NCI-H226 (cell line): ENCODE data around the gene ERAS.
A peak's percentile ranks its signal among the peaks of the same experiment; 100 is the strongest.

ENCODE experiments used
- DNase-seq: peaks from one replicate; pipeline ENCODE4 v3.0.0-alpha.2; 2015

The ERAS gene, protein sequence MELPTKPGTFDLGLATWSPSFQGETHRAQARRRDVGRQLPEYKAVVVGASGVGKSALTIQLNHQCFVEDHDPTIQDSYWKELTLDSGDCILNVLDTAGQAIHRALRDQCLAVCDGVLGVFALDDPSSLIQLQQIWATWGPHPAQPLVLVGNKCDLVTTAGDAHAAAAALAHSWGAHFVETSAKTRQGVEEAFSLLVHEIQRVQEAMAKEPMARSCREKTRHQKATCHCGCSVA

GRCh38 chrX:48826135-48826875, at the start of gene ERAS:
Gene ERAS (plus strand): TSS chrX:48826513. CDS start chrX:48829124, 2,611 bp downstream.
- DNase-seq, result no peak

DNA sequence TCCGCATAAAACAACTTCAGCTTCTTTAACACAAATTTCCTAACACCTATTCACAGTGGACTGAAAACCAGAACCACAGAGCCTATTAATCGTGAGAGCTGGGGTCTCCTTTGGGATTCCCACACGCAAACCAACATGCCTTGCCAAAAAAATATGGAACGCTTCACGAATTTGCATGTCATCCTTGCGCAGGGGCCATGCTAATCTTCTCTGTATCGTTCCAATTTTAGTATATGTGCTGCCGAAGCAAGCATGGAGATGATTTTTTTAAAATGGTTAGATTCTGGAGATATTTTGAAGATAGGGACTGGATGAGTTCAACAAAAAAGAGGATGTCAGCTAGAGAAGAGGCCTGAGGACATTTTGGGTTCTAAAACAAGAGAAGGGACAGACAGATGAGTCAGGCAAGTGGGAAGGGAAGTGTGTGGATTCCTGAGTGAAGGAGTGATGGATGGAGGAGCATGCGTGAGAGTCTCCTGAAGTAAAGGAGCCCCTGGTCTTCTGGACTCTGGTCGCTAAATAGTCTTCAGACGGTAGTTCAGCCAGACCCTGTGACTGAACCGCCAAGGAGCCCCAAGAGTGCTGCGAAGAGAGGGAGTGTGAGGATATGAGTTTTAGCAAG, 49.4 kb upstream of the ERAS start:
- DNase-seq, result peak; percentile 3

DNA sequence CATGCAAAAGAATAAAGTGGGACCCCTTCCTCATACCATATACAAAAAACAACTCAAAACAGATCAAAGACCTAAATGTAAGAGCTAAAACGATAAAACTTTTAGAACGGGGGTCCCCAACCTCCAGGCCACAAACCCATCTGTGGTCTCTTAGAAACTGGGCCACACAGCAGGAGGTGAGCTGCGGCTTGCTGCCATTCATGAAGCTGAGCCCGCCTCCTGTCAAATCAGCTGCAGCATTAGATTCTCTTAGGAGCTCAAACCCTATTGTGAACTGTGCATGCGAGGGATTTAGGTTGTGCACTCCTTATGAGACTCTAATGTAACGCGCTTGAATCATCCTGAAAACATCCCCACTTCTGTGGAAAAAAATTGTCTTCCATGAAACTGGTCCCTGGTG, 46.9 kb upstream of the ERAS start:
- no peak for DNase-seq

- DNase-seq, result no peak
Measured at GRCh38 chrX:48781705-48782104, 44.6 kb upstream of the ERAS start.

GRCh38 chrX:48782216-48782615, 44.1 kb upstream of the ERAS start:
- DNase-seq, result no peak

DNA sequence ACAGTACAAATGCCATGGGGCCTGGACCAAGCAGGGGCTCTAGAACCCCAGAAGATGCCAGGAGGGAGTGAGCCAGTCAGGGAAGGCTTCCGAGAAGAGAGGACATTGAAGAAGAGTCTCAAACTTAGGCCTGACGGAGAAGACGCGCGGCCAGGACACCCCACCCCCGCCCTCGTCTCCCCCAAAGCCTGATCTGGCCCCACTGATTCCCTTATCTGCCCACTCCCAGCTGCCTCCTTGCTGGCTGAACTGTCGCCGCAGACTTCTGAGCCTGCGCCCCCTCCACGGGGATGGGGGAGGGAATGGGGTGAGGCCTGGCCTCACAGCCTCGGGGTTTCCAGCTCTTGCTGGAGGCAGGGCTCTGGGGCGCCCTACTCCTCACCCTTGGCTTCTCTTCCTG, 43.5 kb upstream of the ERAS start:
- DNase-seq, result no peak

DNA sequence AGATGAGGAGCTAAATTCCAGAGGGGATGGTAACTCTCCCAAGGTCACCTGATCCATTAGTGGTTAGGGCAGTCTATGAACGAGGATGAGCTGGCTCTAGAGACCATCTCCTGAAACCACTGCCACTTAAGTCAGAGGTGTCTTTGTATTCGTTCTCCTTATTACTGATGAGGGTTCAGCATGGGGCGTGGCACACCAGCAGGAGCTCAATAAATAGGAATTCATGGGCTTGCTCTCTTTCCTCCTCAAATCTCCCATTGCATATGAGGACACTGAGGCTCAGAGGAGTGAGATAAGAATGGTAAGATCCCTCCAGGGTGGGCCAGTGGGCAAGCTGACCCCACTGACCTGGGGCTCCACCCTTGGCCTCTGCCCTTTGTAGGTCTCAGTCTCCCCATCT, 41.6 kb upstream of the ERAS start:
- no peak for DNase-seq

DNA sequence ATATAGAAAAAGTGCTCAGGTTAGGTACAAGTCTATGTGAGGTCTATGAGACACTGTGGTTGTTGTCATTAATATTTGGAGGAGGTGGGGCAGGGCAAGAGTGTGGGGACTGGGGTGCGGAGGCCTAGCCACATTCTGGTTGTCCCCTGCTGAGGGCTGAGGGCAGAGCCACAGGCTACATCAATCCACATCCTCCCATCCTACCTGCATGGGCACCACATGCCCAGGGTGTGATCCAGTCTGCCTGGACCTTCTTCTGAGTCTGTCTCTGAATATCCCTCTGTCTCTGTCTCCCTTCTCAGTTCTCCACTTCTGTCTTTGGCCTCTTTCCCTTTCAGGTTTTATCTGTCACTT, 41.1 kb upstream of the ERAS start:
- DNase-seq, result no peak

DNA sequence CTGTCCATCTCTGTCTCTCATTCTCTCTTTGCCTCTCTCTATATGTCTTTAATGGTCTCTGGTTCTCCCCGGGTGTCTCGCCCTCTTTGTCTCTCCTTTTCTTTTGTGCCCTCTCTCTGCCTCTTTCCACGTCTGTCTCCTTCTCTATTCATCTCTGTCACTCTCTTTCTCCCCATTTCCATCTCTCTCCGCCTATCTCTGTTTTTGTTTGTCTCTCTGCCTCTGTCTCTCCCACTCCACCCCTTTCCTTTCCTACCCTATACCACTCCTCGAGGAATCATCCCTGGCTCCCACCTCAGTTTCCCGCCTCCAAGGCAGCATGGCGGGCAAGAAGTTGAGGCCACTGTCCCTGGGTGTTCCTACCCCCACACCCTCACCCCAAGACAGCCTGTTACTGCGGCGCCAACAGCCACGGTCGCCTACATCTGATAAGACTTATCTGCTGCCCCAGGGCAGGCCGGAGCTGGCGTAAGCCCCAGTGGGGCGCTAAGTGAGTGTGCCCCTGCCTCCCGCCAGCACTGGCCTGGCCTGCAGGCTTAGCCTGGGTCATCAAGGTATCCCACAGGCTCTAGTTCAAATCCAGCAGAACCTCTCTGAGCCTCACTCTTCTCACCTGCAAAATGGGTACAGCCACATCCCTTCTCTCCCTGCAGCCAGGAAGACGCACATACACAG, 40.6 kb upstream of the ERAS start:
- DNase-seq, result no peak

DNA sequence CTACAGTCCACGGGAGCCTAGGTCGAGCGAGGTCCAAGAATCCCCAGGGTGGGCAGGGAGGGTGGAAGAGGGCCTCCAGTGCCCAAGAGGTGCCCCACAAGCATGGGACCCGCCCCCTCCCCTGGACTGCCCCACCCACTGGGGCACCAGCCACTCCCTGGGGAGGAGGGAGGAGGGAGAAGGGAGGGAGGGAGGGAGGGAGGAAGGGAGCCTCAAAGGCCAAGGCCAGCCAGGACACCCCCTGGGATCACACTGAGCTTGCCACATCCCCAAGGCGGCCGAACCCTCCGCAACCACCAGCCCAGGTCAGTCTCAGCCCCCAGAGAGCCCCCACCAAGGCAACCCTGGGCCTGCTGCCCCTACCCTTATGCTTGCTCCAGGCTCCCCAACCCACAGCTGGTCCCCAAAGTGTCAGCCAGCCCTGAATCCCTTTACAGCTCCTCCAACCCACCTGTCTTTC, 39.9 kb upstream of the ERAS start, which contains the start of gene GATA1:
Gene GATA1, plus strand, starts transcription at position 250 of the 460 bp plus-strand sequence. CDS start 4,520 bp downstream, outside the sequence.
- DNase-seq, result no peak

DNA sequence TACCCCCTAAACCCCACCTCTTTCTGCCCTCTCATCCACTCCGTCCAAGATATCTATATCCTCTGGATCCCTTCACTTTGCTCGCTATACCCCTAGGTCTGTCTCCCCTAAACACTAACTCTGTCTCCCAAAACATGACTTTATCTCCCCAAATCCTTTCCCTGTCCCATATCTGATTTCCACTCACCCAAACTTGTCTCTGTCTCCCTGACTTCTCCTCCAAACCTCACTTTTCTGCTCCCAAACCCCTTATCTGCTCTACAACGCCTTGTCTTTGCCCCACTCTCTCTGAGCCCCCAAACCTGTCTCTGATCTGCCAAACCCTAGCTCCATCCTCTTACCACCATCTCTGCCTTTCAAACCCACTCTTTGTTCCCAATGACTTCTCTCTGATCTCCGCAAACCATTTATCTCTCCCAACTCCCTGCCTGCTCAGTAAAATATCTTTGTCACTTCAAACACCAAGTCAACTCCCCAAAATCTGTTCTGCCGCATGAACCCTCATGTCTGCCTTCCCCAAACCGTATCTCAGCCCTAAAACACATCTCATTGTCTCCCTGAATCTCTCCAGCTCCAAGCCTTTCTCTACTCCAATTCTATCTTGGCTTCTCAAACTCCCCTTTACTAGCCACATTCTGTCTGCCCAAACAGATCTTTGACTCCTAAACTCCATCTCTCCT, 39.3 kb upstream of the ERAS start:
- DNase-seq, result no peak

- DNase-seq, result no peak
Measured at GRCh38 chrX:48787505-48788443, 38.5 kb upstream of the ERAS start.

DNA sequence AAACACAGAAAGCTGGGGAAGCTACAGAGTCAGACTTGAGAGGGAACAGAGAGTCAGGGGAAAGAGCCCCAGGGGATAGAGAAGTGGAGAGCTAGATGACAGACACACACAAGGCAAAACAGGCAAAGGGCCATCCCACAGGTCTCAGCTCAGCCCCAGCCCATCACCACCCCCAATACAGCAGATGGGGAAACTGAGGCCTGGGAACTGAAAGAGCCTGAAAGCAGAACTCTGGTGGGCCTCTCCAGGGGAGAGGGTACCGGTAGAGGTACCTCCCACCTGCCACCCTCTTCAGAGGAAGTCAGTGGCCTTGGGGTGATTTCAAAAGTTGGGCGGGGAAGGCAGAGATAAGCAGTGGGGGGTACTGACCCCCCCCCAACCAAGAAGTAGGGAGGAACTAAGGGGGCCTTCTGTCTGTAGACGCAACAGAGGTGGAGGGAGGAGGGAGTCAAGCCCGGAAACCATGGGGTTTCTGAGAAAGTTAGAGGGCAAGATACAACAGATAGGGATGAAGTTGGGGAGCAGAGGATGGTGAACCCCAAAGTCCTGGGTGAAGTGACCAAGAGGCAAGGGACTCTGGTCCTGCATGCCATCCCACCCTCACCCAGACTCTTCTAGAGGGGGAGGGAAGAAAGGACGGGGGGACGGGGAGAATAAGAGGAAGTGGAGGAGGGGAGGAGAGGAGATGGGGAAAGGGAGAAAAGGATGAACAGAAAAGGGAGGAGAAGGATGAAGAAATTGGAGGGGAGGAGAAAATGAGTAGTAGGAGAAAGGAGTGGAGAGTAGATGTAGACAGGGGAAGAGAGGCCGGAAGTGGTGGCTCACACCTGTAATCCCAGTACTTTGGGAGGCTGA, 36.7 kb upstream of the ERAS start:
- no peak for DNase-seq

DNA sequence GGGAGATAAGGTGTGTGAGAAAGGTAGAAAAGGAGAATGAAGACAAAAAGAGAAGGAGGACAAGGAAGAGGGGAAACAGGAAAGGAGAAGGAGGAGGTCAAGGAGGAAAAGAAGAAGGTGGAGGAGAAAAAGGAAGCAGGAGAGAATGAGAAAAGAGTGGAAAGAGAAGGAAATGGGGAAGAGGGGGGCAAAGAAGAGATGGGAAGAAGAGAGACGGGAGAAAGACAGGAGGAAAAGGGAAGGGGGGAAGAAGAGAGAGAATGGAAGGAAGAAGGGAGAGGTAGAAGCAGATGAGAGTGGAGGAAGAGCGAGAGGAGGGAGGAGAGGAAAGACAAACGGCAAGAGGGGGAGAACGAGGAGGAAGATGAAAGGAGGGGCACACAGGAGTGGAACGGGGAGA, 35.8 kb upstream of the ERAS start:
- no peak for DNase-seq

DNA sequence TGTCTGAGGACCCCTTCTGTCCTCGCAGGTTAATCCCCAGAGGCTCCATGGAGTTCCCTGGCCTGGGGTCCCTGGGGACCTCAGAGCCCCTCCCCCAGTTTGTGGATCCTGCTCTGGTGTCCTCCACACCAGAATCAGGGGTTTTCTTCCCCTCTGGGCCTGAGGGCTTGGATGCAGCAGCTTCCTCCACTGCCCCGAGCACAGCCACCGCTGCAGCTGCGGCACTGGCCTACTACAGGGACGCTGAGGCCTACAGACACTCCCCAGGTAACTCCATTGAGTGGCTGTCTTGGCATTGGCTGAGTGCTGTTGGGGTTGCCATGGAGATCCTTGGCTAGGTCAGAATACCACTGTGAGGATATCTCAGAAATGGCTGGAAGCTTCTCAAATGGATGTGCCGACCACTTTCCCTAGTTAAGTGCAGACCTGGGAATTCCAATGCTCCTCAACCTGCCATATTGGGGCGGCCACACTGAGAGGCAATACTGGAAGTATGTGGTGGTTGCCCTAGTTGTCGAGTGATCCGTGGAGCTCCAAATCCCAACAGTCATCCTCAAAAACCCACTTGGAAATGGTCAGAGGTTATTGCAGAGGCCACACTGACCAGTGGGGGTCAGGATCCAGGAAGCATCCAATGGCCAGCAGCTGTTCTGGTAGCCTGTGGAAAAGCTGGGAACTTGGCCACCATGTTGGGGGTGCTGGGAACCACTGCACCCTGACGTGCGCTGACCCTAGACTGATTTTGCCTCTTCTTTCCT, 35.1 kb upstream of the ERAS start:
- no peak for DNase-seq

DNA sequence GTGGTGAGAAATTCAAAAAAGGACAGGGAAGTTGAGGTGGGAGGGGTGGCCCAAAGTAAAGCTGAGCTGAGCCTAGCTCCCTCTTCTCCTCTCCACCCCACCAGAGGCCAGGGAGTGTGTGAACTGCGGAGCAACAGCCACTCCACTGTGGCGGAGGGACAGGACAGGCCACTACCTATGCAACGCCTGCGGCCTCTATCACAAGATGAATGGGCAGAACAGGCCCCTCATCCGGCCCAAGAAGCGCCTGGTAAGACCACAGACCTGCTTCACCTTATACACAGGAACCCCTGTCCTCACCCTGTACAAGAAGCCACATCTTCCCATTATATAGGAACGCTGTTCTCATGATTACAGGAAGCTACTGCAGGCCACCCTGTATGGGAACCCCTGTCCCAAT, 34.1 kb upstream of the ERAS start:
- DNase-seq, result no peak

DNA sequence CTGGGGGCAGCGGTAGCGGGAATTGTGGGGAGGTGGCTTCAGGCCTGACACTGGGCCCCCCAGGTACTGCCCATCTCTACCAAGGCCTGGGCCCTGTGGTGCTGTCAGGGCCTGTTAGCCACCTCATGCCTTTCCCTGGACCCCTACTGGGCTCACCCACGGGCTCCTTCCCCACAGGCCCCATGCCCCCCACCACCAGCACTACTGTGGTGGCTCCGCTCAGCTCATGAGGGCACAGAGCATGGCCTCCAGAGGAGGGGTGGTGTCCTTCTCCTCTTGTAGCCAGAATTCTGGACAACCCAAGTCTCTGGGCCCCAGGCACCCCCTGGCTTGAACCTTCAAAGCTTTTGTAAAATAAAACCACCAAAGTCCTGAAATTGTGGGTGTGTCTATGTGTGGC, 32.4 kb upstream of the ERAS start:
- DNase-seq, result no peak

- no peak for DNase-seq
Measured at GRCh38 chrX:48794340-48794910, 31.9 kb upstream of the ERAS start.

GRCh38 chrX:48794911-48795515, 31.3 kb upstream of the ERAS start:
- DNase-seq, result peak; percentile 9
